UCSD-AML1 (cell line): Measurements from ENCODE around the gene NRIP2.

Experiments used
- DNase-seq: peaks from one replicate; lab custom pipeline; 2025; ENCODE audit not compliant: unreplicated experiment; lab: John Stamatoyannopoulos, UW

Gene NRIP2

DNA sequence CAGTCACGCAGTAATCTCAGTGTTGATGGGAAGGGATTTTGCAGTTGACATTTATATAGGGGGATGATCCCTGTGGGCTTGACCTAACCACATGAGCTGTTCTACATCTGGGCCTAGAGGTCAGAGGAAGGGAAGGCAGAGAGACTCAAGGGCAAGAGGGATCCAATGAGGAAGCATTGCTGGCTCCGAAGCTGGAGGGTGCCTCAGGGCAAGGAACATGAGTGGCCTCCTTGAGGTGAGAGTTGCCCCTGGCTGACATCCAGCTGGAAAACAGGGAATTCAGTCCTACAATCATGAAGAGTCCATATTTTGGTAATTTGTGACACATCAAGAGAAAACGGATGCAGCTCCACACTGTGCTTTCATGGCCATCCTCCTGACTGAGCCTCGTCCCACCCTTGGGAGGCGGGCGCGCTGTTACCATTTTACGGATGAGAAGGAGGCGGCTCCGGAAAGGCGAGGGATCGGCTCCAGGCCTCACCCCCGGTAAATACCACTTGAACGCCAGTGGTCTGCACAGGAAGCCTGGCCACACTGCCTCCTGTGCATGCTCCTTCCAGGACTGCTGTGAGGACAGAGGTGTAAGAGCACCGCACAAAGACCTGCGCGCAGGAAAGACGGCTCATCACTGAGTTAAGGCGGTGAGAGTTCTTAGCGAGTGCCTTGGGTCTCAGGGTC lies 58.6 kb downstream of the NRIP2 start:
- DNase-seq: no peak

DNA sequence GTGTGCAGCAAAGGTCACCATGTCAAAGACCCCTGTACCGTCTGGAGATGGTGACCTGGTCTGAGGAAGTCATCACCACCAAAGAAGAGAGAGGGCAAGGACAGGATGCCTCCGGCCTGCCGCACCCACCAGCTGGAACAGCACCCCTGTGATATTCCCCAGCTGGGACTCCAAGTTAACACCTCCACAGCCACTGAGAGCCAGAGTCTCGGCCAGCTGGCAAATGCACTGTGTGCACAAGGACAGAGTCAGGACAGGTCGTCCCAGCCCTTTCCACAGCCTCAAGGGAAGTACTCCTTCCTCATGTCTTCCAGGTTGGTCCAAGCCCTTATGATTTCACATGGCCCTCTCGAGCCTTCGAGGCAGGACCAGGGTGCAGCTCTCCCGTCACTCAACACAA lies 59.4 kb downstream of the NRIP2 start:
- DNase-seq: no peak
